Sigmoid colon (tissue), 4 donors: ENCODE data around the gene MRNIP.

Experiments
- POLR2AphosphoS5 ChIP-seq, 4 donors: sonication (generic); formaldehyde crosslinking; IDR thresholded peaks; one replicate each; pipeline ENCODE4 v1.6.1; 2017; ENCODE audit warnings: antibody characterized with exemption in 4 of 4
- TF ChIP-seq, protein P1 (sequence below), 4 experiments: fragments of 450-650 bp in 3 of 4; fragments of 200-600 bp in 1 of 4; IDR thresholded peaks; one replicate each; pipeline ENCODE4 v1.5.1; 2016 to 2019; ENCODE audit warnings: antibody characterized with exemption in 4 of 4, mild to moderate bottlenecking in 3 of 4, moderate library complexity in 2 of 4

- TF ChIP-seq, protein P1, sequence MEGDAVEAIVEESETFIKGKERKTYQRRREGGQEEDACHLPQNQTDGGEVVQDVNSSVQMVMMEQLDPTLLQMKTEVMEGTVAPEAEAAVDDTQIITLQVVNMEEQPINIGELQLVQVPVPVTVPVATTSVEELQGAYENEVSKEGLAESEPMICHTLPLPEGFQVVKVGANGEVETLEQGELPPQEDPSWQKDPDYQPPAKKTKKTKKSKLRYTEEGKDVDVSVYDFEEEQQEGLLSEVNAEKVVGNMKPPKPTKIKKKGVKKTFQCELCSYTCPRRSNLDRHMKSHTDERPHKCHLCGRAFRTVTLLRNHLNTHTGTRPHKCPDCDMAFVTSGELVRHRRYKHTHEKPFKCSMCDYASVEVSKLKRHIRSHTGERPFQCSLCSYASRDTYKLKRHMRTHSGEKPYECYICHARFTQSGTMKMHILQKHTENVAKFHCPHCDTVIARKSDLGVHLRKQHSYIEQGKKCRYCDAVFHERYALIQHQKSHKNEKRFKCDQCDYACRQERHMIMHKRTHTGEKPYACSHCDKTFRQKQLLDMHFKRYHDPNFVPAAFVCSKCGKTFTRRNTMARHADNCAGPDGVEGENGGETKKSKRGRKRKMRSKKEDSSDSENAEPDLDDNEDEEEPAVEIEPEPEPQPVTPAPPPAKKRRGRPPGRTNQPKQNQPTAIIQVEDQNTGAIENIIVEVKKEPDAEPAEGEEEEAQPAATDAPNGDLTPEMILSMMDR (IDR thresholded peaks at IDR 0.05) = no peak
- no peak for TF ChIP-seq POLR2AphosphoS5 (IDR thresholded peaks at IDR 0.05)
Observed at GRCh38 chr5:179895861-179896260, 37.2 kb upstream of the MRNIP start.
